HG03060 (cell line): ENCODE measurements around the gene SFI1.
"Not testable (repeated sequence)": the region's sequence is repeated elsewhere in the genome, so short reads cannot be mapped to it uniquely, and the experiment has no call there.

ENCODE experiments used
- ATAC-seq: cut with Tn5 transposase; IDR thresholded peaks from one replicate; pipeline ENCODE4 v1.9.1; 2021; ENCODE audit warnings: low read depth, moderate number of reproducible peaks; ENCODE audit not compliant: unreplicated experiment

SFI1 gene

DNA sequence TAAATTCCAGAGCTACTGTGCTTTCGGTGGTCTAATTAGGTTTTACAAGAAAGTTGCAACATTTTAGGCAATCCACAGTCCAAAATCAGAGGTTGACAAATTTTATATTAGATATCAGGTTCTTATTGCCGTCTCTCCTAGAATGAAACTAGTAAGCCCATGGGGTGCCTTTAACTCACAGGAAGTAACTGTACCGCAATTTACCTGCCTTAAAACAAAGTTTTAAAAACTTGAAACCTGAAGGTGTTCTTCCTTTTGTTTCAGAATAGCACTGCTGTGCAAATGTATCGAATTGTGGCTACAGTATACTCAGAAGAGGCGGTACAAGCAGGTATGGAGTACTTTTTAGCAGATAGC is 88.4 kb downstream of the SFI1 start:
- no peak for ATAC-seq

DNA sequence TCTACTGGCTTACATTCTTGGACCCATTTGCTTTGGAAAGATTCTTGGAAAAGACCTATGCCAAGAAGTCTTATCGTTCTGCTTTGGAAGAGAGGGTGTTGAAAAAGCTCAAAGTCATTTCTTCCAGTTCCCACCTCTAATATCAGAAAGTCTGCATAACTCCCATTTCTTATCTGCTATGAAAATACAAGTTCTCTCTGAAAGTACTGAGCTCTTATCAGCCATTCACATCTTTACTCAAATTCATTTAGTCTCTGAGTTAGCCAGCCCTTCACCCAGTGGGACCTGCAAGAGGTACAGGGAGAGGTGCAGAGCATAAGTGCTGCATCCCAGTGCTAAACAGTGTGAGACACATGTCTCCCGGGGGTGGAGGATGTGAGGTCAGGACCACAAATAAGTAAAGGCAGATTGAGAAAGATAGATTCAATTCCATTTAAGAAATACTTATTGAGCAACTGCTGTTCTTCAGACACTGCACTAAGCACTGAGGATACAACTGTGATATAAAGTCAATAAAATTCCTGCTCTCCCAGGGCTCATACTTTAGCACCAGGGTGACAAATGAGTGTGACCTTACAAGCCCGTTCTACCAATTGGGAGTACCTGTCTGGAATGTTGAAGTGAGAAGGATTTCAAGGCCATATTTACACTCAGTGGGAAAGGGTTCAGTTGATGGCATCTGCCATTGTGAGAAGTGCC is 89.0 kb downstream of the SFI1 start:
- no peak for ATAC-seq

DNA sequence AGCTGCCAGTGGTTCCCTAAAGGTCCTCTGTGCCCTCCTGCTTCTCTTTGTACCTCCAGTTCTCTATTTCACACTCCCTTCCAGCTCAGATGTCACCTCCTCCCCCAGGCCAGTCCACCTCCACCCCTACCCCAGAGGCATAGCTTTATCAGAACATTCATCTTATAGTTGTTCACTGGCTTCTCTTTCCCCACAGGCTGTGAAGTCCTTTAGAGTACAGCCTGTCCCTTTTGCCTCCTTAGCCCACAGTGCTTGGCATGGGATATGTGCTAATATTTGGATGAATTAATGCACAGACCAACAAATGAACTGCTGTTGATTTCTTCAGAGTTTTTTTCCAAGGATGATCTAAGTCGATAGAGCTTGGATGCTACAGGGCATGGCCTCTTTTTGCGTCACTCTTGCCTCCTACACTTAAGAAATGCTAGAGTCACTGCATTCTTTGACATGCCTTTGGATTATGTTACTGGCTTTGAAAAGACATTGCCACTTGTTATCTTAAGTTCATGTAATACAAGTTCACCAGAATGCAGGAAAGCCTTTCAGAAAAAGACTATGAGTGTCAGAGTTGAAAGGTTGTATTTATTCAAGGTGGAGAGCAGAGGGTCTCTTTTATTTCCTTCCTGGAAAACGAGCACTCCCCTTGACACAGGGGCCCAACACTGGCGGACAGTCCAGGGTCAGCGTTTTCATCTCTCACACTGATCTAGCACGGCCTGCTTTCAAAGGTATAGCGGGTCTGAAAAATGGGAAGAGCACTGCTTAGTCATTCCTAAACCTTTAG is 90.0 kb downstream of the SFI1 start:
- no peak for ATAC-seq

DNA sequence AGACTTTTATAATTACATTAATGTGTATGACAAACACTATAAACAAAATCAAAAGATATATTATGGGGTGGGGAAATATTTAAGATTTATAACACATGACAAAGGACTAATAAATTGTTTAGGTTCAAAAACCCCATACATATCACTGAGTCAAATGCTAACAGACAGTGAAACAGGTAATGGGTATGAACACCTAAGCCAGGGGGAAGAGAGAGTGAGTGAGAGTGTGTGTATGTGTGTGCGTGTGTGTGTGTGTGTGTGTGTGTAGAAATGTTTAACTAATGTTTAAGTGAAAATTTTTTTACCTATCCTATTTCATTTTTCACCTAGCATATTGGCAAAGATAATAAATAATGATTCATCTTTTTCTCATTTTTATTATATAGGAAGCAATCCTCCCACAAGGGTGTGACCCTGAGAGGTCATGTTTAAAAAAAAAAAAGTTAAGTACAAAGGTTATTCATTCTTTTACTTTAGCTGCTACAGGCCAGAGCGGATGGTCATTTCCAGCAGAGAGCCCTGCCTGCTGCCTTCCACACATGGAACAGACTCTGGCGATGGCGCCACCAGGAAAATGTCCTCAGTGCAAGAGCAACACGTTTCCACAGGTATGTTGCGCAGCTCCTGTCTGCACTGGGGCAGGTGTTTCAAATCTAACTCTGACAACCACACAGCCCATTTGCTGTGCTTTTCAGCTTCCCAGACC is 92.8 kb downstream of the SFI1 start:
- ATAC-seq: no peak

DNA sequence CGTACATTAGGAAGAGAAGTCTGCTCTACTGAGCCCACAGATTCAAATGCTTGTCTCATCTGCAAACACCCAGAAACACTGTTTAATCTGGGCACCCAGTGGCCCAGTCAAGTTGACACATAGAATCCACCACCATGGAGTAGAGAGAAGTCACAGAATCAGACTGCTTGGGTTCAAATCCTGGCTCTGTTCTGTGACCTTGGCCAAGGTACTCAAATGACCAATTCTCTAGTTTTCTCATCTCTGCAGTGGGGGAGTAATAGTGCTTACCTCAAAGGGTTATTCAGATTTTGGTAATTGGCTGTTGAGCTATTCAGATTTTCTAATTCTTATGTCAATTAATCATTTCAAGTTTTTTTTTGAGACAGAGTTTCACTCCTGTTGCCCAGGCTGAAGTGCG is 93.8 kb downstream of the SFI1 start:
- ATAC-seq: not testable (repeated sequence)

DNA sequence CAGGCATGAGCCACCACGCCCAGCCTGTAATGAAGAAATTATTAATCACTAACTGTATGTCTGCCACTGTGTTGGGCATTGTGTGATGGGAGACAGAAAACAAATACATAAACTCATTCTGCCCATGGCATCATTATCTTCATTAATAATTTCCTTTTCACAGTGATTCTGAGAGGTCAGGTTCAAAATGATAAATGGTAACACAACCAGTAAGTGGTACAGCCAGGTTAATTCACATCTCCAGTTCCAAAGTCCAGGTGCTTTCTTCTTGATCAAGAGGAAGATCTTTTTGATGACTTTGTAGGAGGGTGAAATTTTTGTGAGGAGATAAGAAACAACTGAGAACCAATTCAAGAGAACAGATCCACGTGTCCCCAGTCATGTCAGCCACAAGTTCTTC is 98.9 kb downstream of the SFI1 start:
- ATAC-seq: no peak

DNA sequence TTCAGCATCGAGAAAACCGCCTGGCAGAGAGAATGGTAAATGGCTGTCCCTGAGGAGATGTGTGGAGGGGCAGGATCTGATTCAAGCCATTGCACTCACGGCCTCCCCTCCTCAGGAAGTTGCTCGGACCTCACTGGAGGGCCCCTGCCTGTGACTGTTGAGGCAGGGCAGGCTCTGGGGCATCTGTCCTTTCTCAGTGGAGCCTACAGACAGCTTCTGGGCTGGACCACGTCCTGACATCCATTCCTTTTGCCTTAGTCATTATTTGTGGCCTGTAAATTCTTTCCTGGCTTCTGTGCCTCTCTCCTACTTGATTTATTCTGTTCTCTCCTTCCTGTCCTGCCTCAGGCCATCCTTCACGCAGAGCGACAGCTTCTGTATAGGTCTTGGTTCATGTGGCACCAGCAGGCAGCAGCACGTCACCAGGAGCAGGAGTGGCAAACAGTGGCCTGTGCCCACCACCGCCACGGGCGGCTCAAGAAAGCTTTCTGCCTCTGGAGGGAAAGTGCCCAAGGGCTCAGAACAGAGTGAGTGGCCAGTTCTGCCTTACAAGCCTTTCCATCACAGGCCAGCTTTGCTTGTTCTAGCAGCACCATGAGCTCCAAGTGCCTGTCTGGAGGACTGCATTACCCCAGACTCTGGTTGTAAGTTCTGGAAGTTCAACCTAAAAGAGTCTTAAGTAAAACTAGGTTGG is 106.1 kb downstream of the SFI1 start:
- ATAC-seq: no peak

DNA sequence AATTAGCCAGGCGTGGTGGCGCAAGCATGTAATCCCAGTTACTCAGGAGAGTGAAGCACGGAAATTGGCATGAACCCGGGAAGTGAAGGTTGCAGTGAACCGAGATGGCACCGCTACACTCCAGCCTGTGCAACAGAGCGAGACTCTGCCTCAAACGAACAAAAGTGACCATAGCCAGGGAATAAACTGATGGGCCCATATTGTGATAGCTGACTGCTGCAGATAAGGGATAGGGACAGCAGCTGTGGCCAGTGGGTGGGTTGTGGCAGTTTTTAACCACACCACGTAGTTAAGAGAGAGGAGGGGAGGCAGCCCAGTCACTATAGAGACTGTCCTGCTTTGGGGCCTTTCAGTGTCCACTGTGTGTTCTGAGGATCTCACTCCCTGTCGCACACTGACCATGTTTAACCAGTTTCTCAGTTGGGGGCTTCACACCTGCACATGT is 106.8 kb downstream of the SFI1 start:
- no peak for ATAC-seq

DNA sequence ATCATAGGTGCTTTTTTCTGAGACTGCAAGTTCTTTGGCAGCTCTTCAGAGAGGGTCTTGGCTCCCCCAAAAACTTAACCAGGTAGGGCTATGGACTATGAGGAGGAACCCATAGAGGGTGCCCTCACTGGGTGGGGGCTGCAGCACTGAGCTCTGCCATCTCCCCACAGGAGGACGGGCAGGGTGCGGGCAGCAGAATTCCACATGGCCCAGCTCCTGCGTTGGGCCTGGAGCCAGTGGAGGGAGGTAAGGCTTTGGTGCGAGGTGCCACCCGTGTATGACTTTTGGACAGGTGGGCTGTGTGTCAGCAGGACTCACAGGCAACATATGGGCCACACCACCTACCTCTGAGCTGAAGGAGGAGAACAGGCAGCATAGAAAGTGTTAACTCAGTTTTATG is 107.2 kb downstream of the SFI1 start:
- ATAC-seq: no peak

DNA sequence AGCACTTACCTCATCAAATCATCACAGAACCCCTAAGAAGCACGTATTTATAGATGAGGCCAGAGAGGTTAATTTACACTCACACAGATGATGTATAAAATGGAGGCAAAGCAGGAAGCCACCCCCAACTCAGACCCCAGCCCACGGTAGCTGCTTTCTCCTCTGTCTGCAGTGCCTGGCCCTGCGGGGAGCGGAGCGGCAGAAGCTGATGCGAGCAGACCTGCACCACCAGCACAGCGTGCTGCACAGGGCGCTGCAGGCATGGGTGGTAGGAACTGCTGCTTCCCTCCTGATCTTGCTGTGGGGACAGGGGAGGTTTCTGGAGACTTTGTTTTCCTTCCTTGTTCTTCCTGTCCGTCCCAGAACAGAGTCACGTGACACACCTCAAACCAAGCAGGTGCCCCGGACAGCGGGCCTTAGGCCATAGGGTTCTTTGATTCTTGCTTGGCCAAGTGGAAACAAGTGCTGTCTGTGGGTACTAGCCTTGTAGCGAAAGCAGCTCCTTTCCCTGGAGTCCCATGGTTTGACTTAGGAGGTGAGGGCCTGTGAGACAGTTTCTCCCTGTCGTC is 107.9 kb downstream of the SFI1 start:
- no peak for ATAC-seq

DNA sequence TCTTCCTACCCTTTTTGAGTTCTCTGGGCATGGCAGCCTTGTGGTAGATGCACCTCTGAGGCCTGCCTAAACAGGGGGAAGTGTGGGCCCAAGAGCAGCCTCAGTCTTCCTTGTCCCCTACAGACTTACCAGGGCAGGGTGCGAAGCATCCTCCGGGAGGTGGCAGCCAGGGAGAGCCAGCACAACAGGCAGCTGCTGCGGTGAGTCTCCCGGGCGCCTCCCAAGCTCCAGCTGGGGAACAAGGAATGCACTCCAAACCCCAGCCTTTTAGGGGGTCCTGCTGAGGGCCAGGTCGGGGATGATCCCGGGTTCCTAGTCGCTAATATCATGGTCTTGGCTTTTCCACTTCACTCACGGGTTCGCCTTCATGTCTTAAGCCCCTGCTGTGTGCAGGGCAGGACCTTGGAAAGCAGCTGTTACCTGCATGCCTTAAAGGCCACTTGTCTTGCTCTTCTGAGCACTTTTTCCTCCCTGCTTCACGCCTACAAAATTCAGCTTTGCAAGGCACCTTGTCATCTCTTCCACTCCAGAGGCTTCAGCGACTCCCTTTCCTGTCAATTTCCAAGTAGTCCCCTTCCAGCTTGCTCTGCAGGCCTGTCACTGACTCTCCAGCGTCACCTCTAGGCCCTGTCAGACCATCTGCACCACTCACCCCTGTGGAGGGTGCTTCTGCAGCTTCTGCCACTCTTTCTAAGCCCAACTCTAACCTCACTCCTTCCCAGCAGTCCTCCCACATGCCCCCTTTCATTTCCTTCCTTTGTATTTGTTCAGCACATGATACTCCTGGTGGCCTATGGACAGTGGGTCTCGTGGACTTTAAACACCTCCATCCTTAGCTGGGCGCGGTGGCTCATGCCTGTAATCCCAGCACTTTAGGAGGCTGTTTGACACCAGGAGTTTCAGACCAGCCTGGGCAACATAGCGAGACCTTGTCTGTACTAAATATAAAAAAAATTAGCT is 108.7 kb downstream of the SFI1 start:
- ATAC-seq: no peak

DNA sequence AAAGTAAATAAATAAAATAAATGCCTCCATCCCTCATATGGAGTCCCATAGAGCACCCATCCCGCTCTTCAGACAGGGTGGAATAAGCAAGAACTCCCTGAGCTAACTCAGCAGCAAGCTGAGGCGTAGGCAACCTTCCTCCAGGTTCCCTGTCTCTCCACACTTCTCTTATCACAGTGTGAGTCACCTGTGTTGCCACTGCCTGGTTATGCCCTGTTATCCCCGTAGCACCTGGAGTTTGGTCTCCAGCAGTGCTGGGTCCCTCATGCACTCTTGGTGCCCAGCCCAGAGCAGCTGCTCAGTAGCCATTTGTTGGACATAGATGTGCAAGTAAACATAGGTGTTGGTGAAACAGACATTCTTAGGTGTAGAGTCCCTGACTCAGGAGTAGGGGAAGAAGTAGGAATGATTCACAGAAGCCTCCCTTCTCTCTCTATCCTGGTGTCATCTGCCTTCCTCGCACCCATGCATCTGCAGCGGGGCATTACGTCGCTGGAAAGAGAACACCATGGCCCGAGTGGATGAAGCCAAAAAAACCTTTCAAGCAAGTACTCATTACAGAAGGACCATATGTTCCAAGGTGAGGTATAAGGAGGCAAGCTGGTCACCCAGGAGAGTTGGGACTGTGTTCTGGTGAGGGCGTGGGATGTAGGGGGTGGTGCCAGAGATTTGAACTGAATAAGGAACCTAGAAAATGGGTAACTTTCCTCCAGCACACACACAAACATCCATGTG is 109.7 kb downstream of the SFI1 start:
- no peak for ATAC-seq

DNA sequence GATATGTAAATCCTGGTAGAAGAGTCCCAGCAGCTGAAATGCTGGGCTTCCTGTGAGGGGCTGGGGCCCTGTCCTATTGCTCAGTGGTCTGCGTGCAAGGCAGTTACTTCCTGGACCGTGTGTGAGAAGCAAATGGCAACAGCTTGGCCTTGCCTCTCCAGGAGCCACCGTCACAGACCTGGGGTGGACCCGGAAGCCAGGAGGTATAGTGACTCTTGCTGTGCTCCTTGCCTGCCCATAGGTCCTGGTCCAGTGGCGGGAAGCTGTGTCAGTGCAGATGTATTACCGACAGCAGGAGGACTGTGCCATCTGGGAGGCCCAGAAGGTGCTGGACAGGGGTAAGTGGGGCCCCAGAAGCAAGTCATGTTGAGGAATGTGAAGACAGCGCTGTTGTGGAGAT is 111.4 kb downstream of the SFI1 start:
- ATAC-seq: no peak

DNA sequence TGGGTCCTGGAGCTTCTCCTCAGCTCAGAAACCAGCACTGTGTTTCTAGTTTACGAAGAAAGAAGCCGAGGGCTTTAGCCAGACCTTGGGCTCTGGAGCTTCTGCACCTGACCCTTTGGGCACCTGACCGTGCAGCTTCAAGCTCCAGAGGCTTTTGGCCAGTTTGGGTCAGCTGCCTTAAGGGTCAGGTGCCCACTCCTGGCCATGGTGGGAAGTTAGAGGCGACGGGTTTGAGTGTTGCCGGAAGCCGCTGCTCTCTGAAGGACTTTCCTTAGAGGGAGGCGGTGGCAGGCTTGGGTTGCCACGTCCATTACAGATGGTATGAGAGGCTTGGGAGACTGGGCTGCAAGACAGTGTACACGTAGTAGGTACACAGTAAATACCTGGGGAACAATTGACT is 113.4 kb downstream of the SFI1 start:
- no peak for ATAC-seq

DNA sequence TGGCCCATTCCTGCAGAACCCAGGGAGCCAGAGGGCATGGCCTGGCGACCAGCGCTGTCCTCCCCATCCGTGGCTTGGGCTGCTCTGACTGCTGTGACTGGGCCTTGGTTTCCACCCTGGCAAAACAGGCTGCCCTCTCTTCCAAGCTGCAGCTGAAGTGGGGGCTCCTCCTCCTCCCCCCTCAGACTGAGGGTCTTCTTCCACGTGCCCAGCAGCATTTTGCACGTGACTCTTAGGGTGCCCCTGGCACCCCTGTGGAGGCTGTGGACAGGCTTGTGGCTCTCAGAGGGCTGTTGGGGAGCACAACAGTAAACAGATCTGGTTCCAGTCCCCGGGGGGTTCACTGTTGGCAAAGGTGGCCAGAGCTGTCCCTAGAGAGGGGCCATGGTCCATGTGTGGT is 114.3 kb downstream of the SFI1 start:
- ATAC-seq: no peak

DNA sequence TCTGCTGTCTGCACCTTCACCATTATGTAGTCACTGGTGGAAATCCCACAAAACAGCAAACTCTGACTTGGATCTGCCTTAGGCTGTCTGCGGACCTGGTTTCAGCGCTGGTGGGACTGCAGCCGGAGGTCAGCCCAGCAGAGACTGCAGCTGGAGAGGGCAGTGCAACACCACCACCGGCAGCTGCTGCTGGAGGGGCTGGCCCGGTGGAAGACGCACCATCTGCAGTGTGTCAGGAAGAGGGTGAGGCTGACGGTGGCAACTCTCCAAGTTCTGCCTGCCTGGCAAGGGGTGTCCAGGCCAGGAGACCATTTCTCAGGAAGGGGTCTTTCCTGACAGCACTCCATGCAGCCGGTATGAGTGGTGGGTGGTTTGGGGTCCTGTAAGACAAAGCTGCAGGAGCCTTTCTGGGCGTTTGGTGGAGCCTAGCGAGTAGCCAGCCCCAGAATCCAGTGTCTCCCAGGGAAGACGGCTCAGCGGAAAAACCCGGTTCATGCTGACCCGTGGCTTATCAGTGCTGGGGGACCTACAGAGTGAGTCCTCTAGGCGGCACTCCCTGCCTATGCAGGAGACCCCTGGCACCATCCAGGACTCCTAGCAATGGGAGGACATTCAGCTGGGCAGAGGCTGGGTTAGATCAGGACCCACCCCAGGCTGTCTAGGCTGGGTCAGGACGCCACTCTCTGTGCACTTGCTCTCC is 114.9 kb downstream of the SFI1 start:
- ATAC-seq: no peak

DNA sequence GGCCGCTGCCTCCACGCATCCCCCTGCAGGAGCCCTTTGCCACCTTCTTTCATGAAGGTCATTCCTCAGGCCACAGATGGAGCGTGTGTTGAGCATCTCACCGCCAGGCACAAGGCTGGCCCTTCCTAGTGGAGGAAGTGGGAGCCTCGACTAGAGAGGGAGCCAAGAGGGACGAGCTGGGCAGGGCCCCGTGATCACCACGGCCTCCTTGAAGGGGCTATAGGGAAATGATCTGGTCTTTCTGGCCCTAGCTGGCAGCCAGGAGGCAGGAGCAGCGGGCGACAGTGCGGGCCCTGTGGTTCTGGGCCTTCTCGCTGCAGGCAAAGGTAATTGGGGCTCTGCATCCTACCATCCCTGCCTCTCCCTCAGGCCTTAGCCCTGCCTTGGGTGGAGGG is 116.6 kb downstream of the SFI1 start:
- ATAC-seq: no peak

DNA sequence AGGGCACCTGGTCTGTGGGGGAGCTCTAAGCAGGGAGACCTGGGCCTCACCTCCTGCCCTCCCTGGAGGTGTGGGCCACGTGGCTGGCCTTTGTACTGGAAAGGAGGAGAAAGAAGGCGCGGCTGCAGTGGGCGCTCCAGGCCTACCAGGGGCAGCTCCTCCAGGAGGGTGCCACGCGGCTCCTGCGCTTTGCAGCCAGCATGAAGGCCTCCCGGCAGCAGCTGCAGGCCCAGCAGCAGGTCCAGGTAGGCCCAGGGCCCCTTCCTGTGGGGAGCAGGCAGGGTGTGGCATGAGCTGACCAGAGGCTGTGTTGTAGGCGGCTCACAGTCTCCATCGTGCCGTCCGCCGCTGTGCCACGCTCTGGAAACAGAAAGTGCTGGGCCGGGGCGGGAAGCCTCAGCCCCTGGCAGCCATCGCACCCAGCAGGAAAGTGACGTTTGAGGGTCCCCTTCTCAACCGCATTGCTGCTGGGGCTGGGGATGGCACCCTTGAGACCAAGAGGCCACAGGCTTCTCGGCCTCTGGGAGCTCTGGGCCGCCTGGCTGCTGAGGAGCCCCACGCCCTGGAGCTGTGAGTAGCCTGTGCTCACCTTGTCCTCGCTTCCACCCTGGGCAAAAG is 117.1 kb downstream of the SFI1 start:
- ATAC-seq: no peak
